Neural cell (in vitro differentiated cells): ENCODE results near the gene ZNF532. TPM values are rescaled to one million over a fixed set of nuclear protein-coding genes. Genes with fewer than 3 reads are reported as not detected.

Source experiments
- H2AFZ ChIP-seq: fragments of 200-600, 300-800 bp; sonication (generic), shearing (Covaris generic); 2 replicates; pipeline ENCODE4 v1.6.0; 2014; ENCODE audit warnings: low read depth, mild to moderate bottlenecking, antibody characterized with exemption, low read length, moderate library complexity
- H3F3A ChIP-seq: fragments of 200-600 bp; shearing (Covaris generic); 2 replicates; pipeline ENCODE4 v1.6.1; 2016; ENCODE audit warnings: mild to moderate bottlenecking, moderate library complexity, mixed read lengths, antibody characterized with exemption, low read length; ENCODE audit not compliant: insufficient read depth, poor library complexity, severe bottlenecking
- H3K27ac ChIP-seq: fragments of 200-600, 300-800 bp; sonication (generic), shearing (Covaris generic); 2 replicates; pipeline ENCODE4 v1.5.1; 2014; ENCODE audit warnings: mild to moderate bottlenecking, low read length, moderate library complexity
- H3K27me3 ChIP-seq: fragments of 300-800, 200-600 bp; sonication (generic), shearing (Covaris generic); 2 replicates; pipeline ENCODE4 v1.6.0; 2014; ENCODE audit warnings: mild to moderate bottlenecking, low read depth, low read length, moderate library complexity; ENCODE audit not compliant: insufficient read depth
- H3K36me3 ChIP-seq: fragments of 300-800, 200-600 bp; sonication (generic), shearing (Covaris generic); 2 replicates; pipeline ENCODE4 v1.5.1; 2014; ENCODE audit warnings: mild to moderate bottlenecking, antibody characterized with exemption, low read length, moderate library complexity; ENCODE audit not compliant: insufficient read depth
- H3K4me2 ChIP-seq: fragments of 300-800, 200-600 bp; sonication (generic), shearing (Covaris generic); 2 replicates; pipeline ENCODE4 v1.6.0; 2014; ENCODE audit warnings: mild to moderate bottlenecking, low read length
- H3K4me3 ChIP-seq: fragments of 300-800, 200-600 bp; sonication (generic), shearing (Covaris generic); 2 replicates; pipeline ENCODE4 v1.5.1; 2014; ENCODE audit warnings: mild to moderate bottlenecking, low read length, moderate library complexity
- H3K79me2 ChIP-seq: fragments of 200-600 bp; shearing (Covaris generic); replicated peaks from 2 replicates; pipeline ENCODE4 v1.6.0; 2014; ENCODE audit warnings: mild to moderate bottlenecking, low read length, moderate library complexity; ENCODE audit not compliant: insufficient read depth
- H3K9ac ChIP-seq: fragments of 300-800, 200-600 bp; sonication (generic), shearing (Covaris generic); 2 replicates; pipeline ENCODE4 v1.6.1; 2016; ENCODE audit warnings: mild to moderate bottlenecking, low read length, mixed read lengths
- H3K9me2 ChIP-seq: fragments of 200-600 bp; shearing (Covaris generic); 2 replicates; pipeline ENCODE4 v1.6.1; 2016; ENCODE audit warnings: mild to moderate bottlenecking, low read length, mixed read lengths; ENCODE audit not compliant: insufficient read depth
- H3K9me3 ChIP-seq: fragments of 200-600, 300-800 bp; sonication (generic), shearing (Covaris generic); 2 replicates; pipeline ENCODE4 v1.6.1; 2016; ENCODE audit warnings: mild to moderate bottlenecking, mixed run types, low read length, moderate library complexity, mixed read lengths
- H4K20me1 ChIP-seq: fragments of 200-600 bp; shearing (Covaris generic); 2 replicates; pipeline ENCODE4 v1.6.1; 2016; ENCODE audit warnings: mild to moderate bottlenecking, mixed run types; ENCODE audit not compliant: insufficient read depth
- CTCF ChIP-seq: fragments of 450-650 bp; IDR thresholded peaks from 2 replicates; pipeline ENCODE4 v1.5.1; 2014; ENCODE audit warnings: antibody characterized with exemption, mild to moderate bottlenecking, moderate library complexity; ENCODE audit not compliant: poor library complexity, severe bottlenecking
- EP300 ChIP-seq: fragments of 450-650 bp; conservative IDR thresholded peaks from 2 replicates; pipeline ENCODE4 v1.6.1; 2014; ENCODE audit warnings: antibody characterized with exemption, mild to moderate bottlenecking, moderate library complexity; ENCODE audit not compliant: poor library complexity, severe bottlenecking
- EZH2 ChIP-seq: fragments of 200-600, 300-800 bp; shearing (Covaris generic), sonication (generic); IDR thresholded peaks from 2 replicates; pipeline ENCODE4 v1.6.1; 2014; ENCODE audit warnings: antibody characterized with exemption, low read length, borderline replicate concordance, mild to moderate bottlenecking; ENCODE audit not compliant: insufficient read depth, poor library complexity, severe bottlenecking
- MXI1 ChIP-seq: fragments of 450-650 bp; conservative IDR thresholded peaks from 2 replicates; pipeline ENCODE4 v1.6.1; 2014; ENCODE audit warnings: antibody characterized with exemption, mild to moderate bottlenecking; ENCODE audit not compliant: poor library complexity, severe bottlenecking
- POLR2AphosphoS5 ChIP-seq: IDR thresholded peaks from 2 replicates; pipeline ENCODE4 v1.6.1; 2012
- RAD21 ChIP-seq: fragments of 450-650 bp; conservative IDR thresholded peaks from 2 replicates; pipeline ENCODE4 v1.6.1; 2014; ENCODE audit warnings: antibody characterized with exemption, mild to moderate bottlenecking, moderate library complexity
- REST ChIP-seq: IDR thresholded peaks from 2 replicates; pipeline ENCODE4 v1.6.1; 2012; ENCODE audit warnings: borderline replicate concordance
- SMC3 ChIP-seq: fragments of 450-650 bp; conservative IDR thresholded peaks from 2 replicates; pipeline ENCODE4 v1.6.1; 2014; ENCODE audit warnings: antibody characterized with exemption, mild to moderate bottlenecking, moderate library complexity; ENCODE audit not compliant: poor library complexity
- TAF1 ChIP-seq: IDR thresholded peaks from 2 replicates; pipeline ENCODE4 v1.6.1; 2012; ENCODE audit warnings: low read depth
- polyA plus RNA-seq: library from polyadenylated mRNA; depleted of rRNA; stranded (reverse); fragments of >200 nt; gene quantifications from 2 replicates; pipeline ENCODE4 v1.2.3, GENCODE V29; 2014

Gene ZNF532
- polyA plus RNA-seq, 1 donor from 2014 or later = 119 TPM

GRCh38 chr18:58856881-58857280 lies 7.8 kb upstream of the ZNF532 start:
- peaks cover 21% of the 10 kb centered on the region for H3K79me2 ChIP-seq
- H3K4me3 ChIP-seq = no peak overlapping the region
- H3K36me3 ChIP-seq = no peaks in the 10 kb centered on the region
- TF ChIP-seq MXI1 = no peak
- no peak for TF ChIP-seq REST
- no peak for TF ChIP-seq POLR2AphosphoS5
- no peak for TF ChIP-seq RAD21
- no peak for TF ChIP-seq SMC3
- no peak for TF ChIP-seq TAF1
- no peak for TF ChIP-seq EP300
- no peak for TF ChIP-seq CTCF
- no peak for TF ChIP-seq EZH2
- no peaks in the 10 kb centered on the region for H3K9me2 ChIP-seq
- H3F3A ChIP-seq = no peaks in the 10 kb centered on the region
- no peaks in the 10 kb centered on the region for H3K9me3 ChIP-seq
- no peak overlapping the region for H2AFZ ChIP-seq
- H4K20me1 ChIP-seq = no peaks in the 10 kb centered on the region
- no peak overlapping the region for H3K9ac ChIP-seq
- H3K4me2 ChIP-seq = no peak overlapping the region
- H3K27me3 ChIP-seq = no peaks in the 10 kb centered on the region
- H3K27ac ChIP-seq = no peak overlapping the region

- Histone ChIP-seq H3K9ac (no peak overlapping the region), H3K79me2 (peaks cover 33% of the 10 kb centered on the region), H3K4me3 (no peak overlapping the region), H2AFZ (no peak overlapping the region), H3K9me3 (no peaks in the 10 kb centered on the region), H3K4me2 (no peak overlapping the region), H3K27me3 (no peaks in the 10 kb centered on the region), H3K36me3 (no peaks in the 10 kb centered on the region), H3K9me2 (no peaks in the 10 kb centered on the region), H3K27ac (no peak overlapping the region), H4K20me1 (no peaks in the 10 kb centered on the region), H3F3A (no peaks in the 10 kb centered on the region)
- TF ChIP-seq CTCF (no peak), EP300 (no peak), POLR2AphosphoS5 (no peak), RAD21 (no peak), TAF1 (no peak), REST (no peak), EZH2 (no peak), MXI1 (no peak)
Observed at GRCh38 chr18:58858591-58859468, 5.8 kb upstream of the ZNF532 start.
